Measurements from ENCODE around the gene METAP1. TPM values are rescaled to one million over a fixed set of nuclear protein-coding genes. Genes with fewer than 3 reads are reported as not detected.
"Not testable (repeated sequence)": the region's sequence is repeated elsewhere in the genome, so short reads cannot be mapped to it uniquely, and the experiment has no call there.

METAP1 gene
- 10 to 100 TPM; 50.6 to 75.4 (median 65.5) TPM for polyA plus RNA-seq (ENCODE audit: insufficient read depth in 1 of 5, insufficient read length in 5 of 5, low replicate concordance in 1 of 5)
- long read RNA-seq, donor 1, transcript METAP1-201 (11 exons, 2,791 nt): major isoform, 14 of 518 reads
- long read RNA-seq, donor 1, partial matches to known transcripts: 393 of 518 reads
- long read RNA-seq, donor 1, other reads (novel, unspliced or antisense): 111 of 518 reads
- long read RNA-seq, donor 2, transcript METAP1-201 (11 exons, 2,791 nt): major isoform, 6 of 273 reads
- long read RNA-seq, donor 2, partial matches to known transcripts: 164 of 273 reads
- long read RNA-seq, donor 2, other reads (novel, unspliced or antisense): 103 of 273 reads
- long read RNA-seq, donor 3, transcript METAP1-201 (11 exons, 2,791 nt): major isoform, 14 of 14 reads
- long read RNA-seq, donor 3, partial matches to known transcripts: 0 of 14 reads
- long read RNA-seq, donor 3, other reads (novel, unspliced or antisense): 0 of 14 reads
- long read RNA-seq, donor 4, partial matches to known transcripts: 138 of 257 reads
- long read RNA-seq, donor 4, other reads (novel, unspliced or antisense): 118 of 257 reads
- long read RNA-seq, donor 5, transcript METAP1-201 (11 exons, 2,791 nt): major isoform, 10 of 10 reads
- long read RNA-seq, donor 5, partial matches to known transcripts: 0 of 10 reads
- long read RNA-seq, donor 5, other reads (novel, unspliced or antisense): 0 of 10 reads
- long read RNA-seq, donor 6, transcript METAP1-201 (11 exons, 2,791 nt): major isoform, 20 of 465 reads
- long read RNA-seq, donor 6, partial matches to known transcripts: 372 of 465 reads
- long read RNA-seq, donor 6, other reads (novel, unspliced or antisense): 73 of 465 reads
- long read RNA-seq, donor 7, transcript METAP1-201 (11 exons, 2,791 nt): major isoform, 11 of 11 reads
- long read RNA-seq, donor 7, partial matches to known transcripts: 0 of 11 reads
- long read RNA-seq, donor 7, other reads (novel, unspliced or antisense): 0 of 11 reads
- long read RNA-seq, donor 8, partial matches to known transcripts: 0 of 2 reads
- long read RNA-seq, donor 8, other reads (novel, unspliced or antisense): 0 of 2 reads

- DNase-seq: peak; percentile 90 to 92
Observed at GRCh38 chr4:98995183-98996055, at the start of gene METAP1. TSS of gene METAP1 (plus strand) at chr4:98995721. CDS start at chr4:98995754, 33 bp downstream.

- no peak for DNase-seq
Observed at GRCh38 chr4:98946359-98946758, 49.2 kb upstream of the METAP1 start.

- no peak for DNase-seq
Observed at GRCh38 chr4:98950925-98951324, 44.6 kb upstream of the METAP1 start.

GRCh38 chr4:98951710-98952109 is 43.8 kb upstream of the METAP1 start:
- no peak for DNase-seq

- no peak for DNase-seq
Observed at GRCh38 chr4:98955229-98955628, 40.3 kb upstream of the METAP1 start.

GRCh38 chr4:98958065-98958464 is 37.5 kb upstream of the METAP1 start:
- DNase-seq: no peak

GRCh38 chr4:98959411-98959810 is 36.1 kb upstream of the METAP1 start:
- no peak for DNase-seq

- DNase-seq: no peak
Observed at GRCh38 chr4:98961770-98962169, 33.8 kb upstream of the METAP1 start.

GRCh38 chr4:98963538-98964433 is 31.7 kb upstream of the METAP1 start:
- no peak for DNase-seq

- DNase-seq: no peak
Observed at GRCh38 chr4:98966926-98967325, 28.6 kb upstream of the METAP1 start.

GRCh38 chr4:98967786-98968329 is 27.7 kb upstream of the METAP1 start:
- no peak for DNase-seq

- DNase-seq: no peak
Observed at GRCh38 chr4:98969878-98970785, 25.4 kb upstream of the METAP1 start.

- DNase-seq: no peak
Observed at GRCh38 chr4:98976716-98977115, 18.8 kb upstream of the METAP1 start.

- DNase-seq: no peak
Observed at GRCh38 chr4:98977557-98977956, 18.0 kb upstream of the METAP1 start.

GRCh38 chr4:98987720-98988119 is 7.8 kb upstream of the METAP1 start:
- DNase-seq: no peak

- not testable (repeated sequence) for DNase-seq
Observed at GRCh38 chr4:98992835-98993234, 2.7 kb upstream of the METAP1 start.

- no peak for DNase-seq
Observed at GRCh38 chr4:98993419-98994071, 2.0 kb upstream of the METAP1 start.

Data from right lung (tissue), 10 donors.